ENCODE measurements around the gene PCNX4. TPM values are rescaled to one million over a fixed set of nuclear protein-coding genes. Genes with fewer than 3 reads are reported as not detected.
"Not testable (repeated sequence)": the region's sequence is repeated elsewhere in the genome, so short reads cannot be mapped to it uniquely, and the experiment has no call there.

Gene PCNX4
- total RNA-seq (100 to 1,000 TPM in 1 of 2 donors, 10 to 100 TPM in 1; 52.5 to 104 TPM), polyA plus RNA-seq (10 to 100 TPM; 14.3 to 16.1 TPM)
- long read RNA-seq, donor 1, full-length matches to known transcripts: 14 of 140 reads
- long read RNA-seq, donor 1, partial matches to known transcripts: 65 of 140 reads
- long read RNA-seq, donor 1, other reads (novel, unspliced or antisense): 61 of 140 reads
- long read RNA-seq, donor 2, full-length matches to known transcripts: 5 of 5 reads
- long read RNA-seq, donor 2, partial matches to known transcripts: 0 of 5 reads
- long read RNA-seq, donor 2, other reads (novel, unspliced or antisense): 0 of 5 reads
- long read RNA-seq, donor 3, full-length matches to known transcripts: 9 of 113 reads
- long read RNA-seq, donor 3, partial matches to known transcripts: 82 of 113 reads
- long read RNA-seq, donor 3, other reads (novel, unspliced or antisense): 22 of 113 reads
- long read RNA-seq, donor 4, full-length matches to known transcripts: 6 of 42 reads
- long read RNA-seq, donor 4, partial matches to known transcripts: 24 of 42 reads
- long read RNA-seq, donor 4, other reads (novel, unspliced or antisense): 12 of 42 reads
- long read RNA-seq, donor 5, full-length matches to known transcripts: 8 of 13 reads
- long read RNA-seq, donor 5, partial matches to known transcripts: 5 of 13 reads
- long read RNA-seq, donor 5, other reads (novel, unspliced or antisense): 0 of 13 reads

DNA sequence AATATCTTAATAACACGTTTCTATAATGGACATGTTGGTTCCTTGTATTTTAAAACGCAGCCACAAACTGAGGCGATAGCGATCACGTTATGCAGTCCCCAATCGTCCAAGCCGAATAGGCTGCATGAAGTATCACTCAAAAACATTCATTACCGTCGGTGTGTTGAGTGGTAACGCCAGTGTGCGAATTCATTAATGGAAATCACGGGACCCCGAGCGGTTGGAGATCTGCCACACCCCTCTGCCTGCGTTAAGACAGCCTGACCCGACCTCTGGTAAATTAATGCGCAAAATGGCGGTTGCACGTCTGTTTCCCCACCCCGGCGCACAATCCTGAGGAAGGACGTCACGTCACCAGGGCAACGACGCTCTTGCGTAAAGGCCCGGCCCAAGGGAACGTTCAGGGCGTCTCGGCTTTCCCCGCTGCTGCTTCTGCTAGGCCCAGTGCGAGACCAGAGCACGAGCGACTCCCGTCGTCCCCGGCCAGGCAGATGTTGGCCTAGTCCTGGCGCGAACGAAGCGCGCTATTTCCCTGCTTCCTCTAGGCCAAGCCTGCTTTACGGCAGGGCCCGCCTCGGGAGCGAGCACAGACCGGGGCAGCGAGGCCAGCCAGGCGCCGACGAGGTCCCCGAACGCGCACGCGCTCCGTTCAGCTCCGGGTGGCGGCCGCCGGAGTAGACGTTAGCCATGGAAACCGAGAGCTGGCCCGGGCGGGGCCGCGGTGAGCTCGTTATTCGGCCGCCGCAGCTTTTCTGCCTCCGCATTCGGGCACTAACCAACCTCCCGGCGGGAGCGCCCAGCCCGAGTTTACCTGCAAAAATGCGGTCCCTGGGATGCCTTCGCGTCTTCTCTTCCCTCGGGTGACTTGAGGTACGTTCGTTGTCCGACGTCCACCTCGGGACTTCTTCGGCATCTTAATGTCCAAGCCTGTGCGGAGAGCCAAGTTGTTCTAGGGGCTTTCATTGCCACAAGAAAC lies at the start of gene PCNX4:
Gene PCNX4, plus strand, starts transcription at position 374 of the 976 bp plus-strand sequence. CDS start 15,716 bp downstream, outside the sequence.
- Histone ChIP-seq H3K9me3 (ENCODE audit: control insufficient read depth in 4 of 4, insufficient read depth in 3 of 4, low read length in 3 of 4) (no peaks in the 10 kb centered on the region), H3K27me3 (ENCODE audit: control insufficient read depth in 3 of 3, insufficient read depth in 3 of 3, low read length in 2 of 3) (no peaks in the 10 kb centered on the region), H3K4me1 (ENCODE audit: control insufficient read depth in 5 of 5, insufficient read depth in 5 of 5, low read length in 5 of 5) (peaks cover 3 to 36% (median 21%) of the 10 kb centered on the region in 5 donors), H3K36me3 (ENCODE audit: control insufficient read depth in 4 of 4, insufficient read depth in 4 of 4, low read length in 4 of 4) (no peaks in the 10 kb centered on the region), H3K27ac (ENCODE audit: low read depth in 1 of 2, low read length in 1 of 2) (peak within 1 kb of the TSS; percentile 92 to 100), H3K4me3 (peak within 1 kb of the TSS; percentile 81), H3K9ac (ENCODE audit: insufficient read depth in 1 of 2, low read length in 2 of 2) (peak within 1 kb of the TSS; percentile 97 to 100)
- TF ChIP-seq, protein P1, sequence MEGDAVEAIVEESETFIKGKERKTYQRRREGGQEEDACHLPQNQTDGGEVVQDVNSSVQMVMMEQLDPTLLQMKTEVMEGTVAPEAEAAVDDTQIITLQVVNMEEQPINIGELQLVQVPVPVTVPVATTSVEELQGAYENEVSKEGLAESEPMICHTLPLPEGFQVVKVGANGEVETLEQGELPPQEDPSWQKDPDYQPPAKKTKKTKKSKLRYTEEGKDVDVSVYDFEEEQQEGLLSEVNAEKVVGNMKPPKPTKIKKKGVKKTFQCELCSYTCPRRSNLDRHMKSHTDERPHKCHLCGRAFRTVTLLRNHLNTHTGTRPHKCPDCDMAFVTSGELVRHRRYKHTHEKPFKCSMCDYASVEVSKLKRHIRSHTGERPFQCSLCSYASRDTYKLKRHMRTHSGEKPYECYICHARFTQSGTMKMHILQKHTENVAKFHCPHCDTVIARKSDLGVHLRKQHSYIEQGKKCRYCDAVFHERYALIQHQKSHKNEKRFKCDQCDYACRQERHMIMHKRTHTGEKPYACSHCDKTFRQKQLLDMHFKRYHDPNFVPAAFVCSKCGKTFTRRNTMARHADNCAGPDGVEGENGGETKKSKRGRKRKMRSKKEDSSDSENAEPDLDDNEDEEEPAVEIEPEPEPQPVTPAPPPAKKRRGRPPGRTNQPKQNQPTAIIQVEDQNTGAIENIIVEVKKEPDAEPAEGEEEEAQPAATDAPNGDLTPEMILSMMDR (IDR thresholded peaks at IDR 0.05; ENCODE audit: control extremely low read depth, extremely low read depth): no peak
- ATAC-seq (ENCODE audit: insufficient read depth, low FRiP score) (peak; percentile 95), DNase-seq (peak; percentile 98 to 100 (median 100))
- 0% methylated on average over 86 to 88 of the region's 88 CpGs for WGBS, 2 donors

DNA sequence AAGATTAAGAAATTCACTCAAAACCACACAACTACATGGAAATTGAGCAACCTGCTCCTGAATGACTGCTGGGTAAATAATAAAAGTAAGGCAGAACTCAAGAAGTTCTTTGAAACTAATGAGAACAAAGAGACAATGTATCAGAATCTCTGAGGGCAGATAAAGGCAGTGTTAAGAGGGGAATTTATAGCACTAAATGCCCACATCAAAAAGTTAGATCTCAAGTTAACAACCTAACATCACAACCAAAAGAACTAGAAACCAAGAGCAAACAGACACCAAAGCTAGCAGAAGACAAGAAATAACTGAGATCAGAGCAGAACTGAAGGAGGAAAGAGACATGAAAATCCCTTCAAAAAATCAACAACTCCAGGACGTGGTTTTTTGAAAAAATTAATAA lies 43.7 kb upstream of the PCNX4 start:
- not testable (repeated sequence) for H3K4me3 ChIP-seq; H3K36me3 ChIP-seq (ENCODE audit: control insufficient read depth in 4 of 4, insufficient read depth in 4 of 4, low read length in 4 of 4); ATAC-seq (ENCODE audit: insufficient read depth, low FRiP score); H3K9me3 ChIP-seq (ENCODE audit: control insufficient read depth in 4 of 4, insufficient read depth in 3 of 4, low read length in 3 of 4); H3K27ac ChIP-seq (ENCODE audit: low read depth in 1 of 2, low read length in 1 of 2); H3K27me3 ChIP-seq (ENCODE audit: control insufficient read depth in 3 of 3, insufficient read depth in 3 of 3, low read length in 2 of 3); DNase-seq; H3K9ac ChIP-seq (ENCODE audit: insufficient read depth in 1 of 2, low read length in 2 of 2)
- WGBS, 2 donors: 60 to 79% methylated on average over 1 of the region's 1 CpG
- H3K4me1 ChIP-seq (ENCODE audit: control insufficient read depth in 5 of 5, insufficient read depth in 5 of 5, low read length in 5 of 5): peaks cover 0 to 15% (median 0%) of the 10 kb centered on the region in 5 donors

DNA sequence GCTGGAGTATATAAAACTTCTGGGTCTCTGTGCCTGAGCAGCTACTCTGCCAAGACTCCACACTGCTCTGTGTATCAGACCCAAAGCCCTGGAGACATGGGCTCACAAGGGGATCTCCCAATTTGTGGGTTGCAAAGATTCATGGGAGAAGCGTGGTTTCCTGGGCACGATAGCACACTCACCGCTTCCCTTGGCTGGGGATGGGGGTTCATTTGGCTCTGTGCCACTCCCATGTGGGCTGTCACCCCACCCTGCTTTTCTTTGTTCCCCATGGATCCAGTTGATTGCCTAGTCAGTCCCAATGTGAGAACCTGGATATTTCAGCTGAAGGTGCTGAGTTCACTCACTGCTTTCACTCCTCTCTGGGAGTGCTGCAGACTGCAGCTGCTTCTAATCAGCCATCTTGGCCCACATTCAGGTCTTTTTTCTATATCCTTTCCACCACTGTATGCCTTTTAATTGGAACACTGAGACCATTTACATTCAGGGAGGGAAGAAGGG lies 40.0 kb upstream of the PCNX4 start:
- DNase-seq: peak; percentile 53 to 89 (median 84)
- no peak for ATAC-seq (ENCODE audit: insufficient read depth, low FRiP score)
- WGBS, 2 donors: 26 to 59% methylated on average over 3 of the region's 3 CpGs
- no peaks in the 10 kb centered on the region for H3K36me3 ChIP-seq (ENCODE audit: control insufficient read depth in 4 of 4, insufficient read depth in 4 of 4, low read length in 4 of 4)
- TF ChIP-seq, protein P1 (IDR thresholded peaks at IDR 0.05; ENCODE audit: control extremely low read depth, extremely low read depth): no peak
- no peak overlapping the region for H3K4me3 ChIP-seq
- H3K4me1 ChIP-seq (ENCODE audit: control insufficient read depth in 5 of 5, insufficient read depth in 5 of 5, low read length in 5 of 5): peaks cover 0 to 15% (median 0%) of the 10 kb centered on the region in 5 donors
- H3K27me3 ChIP-seq (ENCODE audit: control insufficient read depth in 3 of 3, insufficient read depth in 3 of 3, low read length in 2 of 3): no peaks in the 10 kb centered on the region
- no peak overlapping the region for H3K27ac ChIP-seq (ENCODE audit: low read depth in 1 of 2, low read length in 1 of 2)
- no peak overlapping the region for H3K9ac ChIP-seq (ENCODE audit: insufficient read depth in 1 of 2, low read length in 2 of 2)
- no peaks in the 10 kb centered on the region for H3K9me3 ChIP-seq (ENCODE audit: control insufficient read depth in 4 of 4, insufficient read depth in 3 of 4, low read length in 3 of 4)

Data from lung (tissue), 16 donors.